Left hindlimb (tissue), 1 donor: ENCODE results near the gene ETDC.

Experiments used
- DNase-seq: peaks from one replicate; pipeline ENCODE4 v3.0.0-alpha.2; 2018

The ETDC gene

DNA sequence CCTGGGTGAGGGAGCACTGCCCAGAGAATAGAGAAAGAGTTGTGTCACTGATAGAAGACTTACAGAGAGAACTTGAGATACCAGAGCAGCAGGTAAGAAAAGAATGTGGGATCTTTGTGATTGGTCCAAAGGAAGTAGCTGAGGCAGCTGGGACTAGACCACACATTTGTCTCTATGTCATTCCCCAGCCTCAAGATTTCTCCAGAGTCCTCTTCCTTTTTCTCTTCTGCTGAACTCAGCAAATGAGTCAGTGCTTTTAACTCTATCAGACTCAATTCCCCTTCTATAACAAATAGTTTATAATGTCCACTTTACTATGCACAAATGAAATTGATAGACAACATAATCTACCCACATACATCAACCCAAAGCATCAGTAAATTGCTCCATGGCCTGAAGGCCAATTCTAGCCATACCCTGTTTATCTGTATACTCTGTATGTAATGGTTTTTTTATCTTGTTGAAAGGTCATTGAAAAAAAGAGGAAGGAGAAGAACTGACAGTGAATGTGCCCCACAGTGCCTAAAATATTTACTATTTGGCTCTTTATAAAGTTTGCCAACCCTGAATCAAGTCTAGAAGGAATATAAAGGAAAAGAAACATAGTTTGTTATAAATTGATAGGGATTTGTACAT lies 38.2 kb downstream of the ETDC start:
- no peak for DNase-seq

DNA sequence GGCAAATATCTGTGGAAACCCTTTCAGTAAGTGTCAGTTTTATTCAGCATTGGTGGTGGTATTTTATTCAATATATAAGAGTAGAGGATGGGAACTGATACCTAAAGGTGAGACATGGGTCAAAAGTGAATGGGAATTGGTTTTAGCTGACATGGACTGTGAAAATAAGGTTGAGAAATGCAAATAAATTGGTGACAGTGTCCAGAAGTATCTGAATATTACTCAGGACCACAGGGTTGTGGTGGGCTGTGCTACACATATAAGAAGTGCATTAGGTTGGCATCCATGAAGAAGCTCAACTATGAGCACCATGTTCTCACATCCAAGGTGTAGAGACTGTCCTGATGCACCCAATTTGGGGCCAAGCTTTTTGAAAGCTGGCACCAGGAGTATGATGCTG lies 45.0 kb downstream of the ETDC start:
- no peak for DNase-seq
